Hematopoietic multipotent progenitor cell treated with erythropoietin and hydrocortisone succinate and interleukin-3 and kit ligand, for 17 days (in vitro differentiated cells): Measurements from ENCODE around the gene HES1.
"Not testable (repeated sequence)": the region's sequence is repeated elsewhere in the genome, so short reads cannot be mapped to it uniquely, and the experiment has no call there.

Experiments
- DNase-seq: peaks from one replicate; pipeline ENCODE4 v3.0.0-alpha.2; 2015; ENCODE audit warnings: low spot score

The HES1 gene

DNA sequence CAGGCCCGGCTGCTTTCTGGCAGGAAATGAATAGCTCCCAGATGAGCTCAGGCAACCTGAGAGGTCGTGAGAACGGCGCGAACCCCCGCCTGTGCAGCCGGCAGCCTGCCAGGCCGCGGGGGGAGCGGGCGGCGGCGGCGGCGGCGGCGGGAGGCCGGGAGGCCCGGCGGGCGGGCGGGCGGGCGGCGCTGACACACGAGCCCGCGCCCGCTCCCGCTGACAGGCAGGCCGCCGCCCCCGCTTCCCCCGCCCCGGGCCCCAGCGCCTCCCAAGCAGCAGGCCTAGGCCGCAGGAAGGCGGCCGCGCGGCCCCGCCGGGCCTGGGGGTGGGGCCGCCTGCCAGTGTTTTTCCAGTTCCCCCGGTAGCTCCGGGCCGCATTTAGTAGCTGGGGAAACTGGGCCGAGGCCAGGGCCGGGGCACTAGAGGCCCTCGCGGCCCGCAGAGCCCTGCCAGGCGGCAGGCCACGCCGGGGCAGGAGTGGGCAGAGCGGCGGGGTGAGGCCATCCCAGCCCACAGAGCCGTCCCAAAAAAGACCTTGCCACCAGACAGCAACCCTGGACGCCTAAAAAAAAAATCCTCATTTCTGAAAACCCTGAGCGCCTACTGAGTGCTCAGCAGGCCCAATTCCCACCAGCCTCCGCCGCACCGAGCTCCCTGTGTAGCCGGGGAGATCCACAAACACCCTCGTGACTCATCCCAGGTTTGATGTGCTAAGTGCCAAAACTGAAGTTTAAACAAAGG lies 5.6 kb downstream of the HES1 start:
- peak; percentile 26 for DNase-seq

DNA sequence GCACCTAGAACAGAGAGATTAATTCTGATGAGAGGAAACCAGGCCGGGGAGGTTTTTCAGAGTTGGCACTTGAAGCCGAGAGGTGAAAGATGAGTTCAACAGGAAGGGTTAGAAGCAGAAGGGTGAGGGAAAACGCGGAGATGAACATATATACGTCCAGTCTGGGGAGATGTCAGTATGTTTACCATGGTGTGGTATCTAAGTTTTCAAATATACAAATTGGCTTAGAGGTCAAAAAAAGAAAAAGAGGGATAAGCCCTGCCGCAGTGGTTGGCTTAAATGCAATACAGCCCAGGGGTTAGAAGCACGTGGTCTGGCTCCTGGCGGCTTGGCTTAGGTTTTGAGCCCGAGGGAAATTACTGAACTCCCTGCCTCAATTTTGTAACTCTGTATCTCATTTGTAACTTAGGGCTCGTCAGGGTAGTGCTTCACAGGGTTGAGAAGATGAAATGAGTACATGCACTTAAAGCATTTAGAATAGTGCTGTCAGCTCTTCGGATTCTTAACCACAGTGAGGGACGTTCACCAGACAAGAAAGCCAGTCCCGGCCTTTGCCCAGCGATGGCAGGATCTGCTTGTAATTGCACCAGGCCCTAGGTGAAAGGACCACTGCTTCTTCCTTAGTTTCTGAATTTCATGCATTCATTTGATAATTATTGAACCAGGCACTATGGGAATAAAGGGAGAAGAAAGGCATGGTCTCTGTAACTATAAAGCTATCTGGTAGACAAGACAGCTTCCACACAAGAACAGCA lies 6.4 kb downstream of the HES1 start:
- DNase-seq: no peak

DNA sequence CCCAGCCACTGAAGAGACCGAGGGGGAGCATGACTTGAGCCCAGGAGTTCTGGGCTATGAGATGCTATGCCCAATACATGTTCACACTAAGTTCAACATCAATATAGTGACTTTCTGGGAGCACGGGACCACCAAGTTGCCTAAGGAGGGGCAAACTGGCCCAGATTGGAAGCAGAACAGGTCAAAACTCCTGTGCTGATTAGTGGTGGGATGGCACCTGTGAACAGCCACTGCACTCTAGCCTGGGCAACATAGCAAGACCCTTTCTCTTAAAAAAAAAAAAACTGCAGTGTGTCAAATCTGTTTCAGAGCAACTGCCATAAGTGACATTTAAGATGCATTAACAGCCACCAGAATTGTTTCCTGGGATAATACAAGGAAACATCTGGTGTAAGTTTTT lies 9.8 kb downstream of the HES1 start:
- no peak for DNase-seq

DNA sequence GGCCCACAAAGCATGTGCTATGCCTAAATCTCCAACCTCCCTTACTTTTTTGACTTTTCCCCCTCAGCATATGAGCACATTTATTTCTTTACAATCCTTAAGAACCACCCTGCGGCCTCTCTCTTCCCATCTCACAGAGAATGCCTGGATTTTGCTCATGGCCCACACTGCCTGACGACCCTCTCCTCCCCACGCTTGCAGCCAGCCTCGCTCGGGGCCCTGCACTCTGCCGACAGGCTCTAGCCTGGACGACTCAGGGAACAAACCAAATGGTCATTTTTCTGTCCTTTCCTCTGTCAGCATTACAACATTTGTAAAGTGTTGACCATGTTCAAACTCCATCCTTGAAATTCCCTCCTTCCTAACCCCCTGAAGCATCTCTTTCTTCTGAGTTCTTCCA lies 11.7 kb downstream of the HES1 start:
- DNase-seq: no peak

DNA sequence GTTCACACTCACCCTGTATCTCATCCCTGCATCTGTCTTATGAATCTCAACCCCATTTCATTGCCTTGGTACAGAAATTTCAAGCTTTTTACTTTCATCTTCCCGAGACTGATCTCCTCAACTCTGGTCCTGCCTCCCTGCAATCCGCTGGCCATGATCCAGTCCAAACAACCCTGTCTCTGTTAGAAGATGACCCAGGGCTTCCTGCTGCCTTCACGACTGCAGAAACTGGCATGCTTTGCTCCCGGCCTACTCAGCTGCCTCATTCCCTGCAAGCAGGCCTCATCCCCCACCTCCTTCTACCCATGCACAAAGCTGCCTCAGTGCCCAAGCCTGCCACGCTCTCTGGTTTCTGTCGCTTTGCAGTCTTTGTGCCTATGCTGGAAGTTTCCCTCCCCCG lies 12.4 kb downstream of the HES1 start:
- no peak for DNase-seq

DNA sequence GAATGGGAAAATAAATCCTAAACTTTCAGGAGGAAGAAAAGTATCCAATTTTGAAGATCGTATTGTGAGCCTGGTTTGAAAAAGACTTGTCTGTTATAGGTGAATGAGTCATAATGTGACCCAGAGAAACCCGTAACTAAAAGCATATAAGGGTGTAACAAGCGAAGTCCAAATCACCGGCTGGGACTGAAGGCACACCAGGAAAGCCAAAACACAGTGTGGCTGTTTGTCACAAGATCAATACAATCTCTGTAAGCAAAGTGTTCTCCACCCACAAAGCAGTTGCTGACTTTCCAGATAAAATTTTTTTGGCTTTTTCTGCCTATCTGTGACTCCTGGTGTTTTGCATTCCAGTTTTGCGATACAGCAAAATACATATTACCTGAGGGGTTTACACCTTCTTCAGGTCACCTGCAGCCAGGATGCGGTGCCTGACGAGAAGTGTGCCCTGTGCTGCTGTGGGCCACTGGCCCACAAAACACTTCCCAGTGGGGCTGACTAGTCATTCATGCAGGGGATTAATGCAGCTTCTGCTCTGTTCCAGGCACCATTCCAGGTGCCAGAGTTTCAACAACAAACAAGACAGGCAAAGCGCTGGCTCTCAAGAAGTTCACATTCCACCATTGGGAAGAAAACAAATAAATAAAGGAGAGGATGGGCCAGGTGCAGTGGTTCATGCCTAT lies 14.4 kb downstream of the HES1 start:
- DNase-seq: no peak

DNA sequence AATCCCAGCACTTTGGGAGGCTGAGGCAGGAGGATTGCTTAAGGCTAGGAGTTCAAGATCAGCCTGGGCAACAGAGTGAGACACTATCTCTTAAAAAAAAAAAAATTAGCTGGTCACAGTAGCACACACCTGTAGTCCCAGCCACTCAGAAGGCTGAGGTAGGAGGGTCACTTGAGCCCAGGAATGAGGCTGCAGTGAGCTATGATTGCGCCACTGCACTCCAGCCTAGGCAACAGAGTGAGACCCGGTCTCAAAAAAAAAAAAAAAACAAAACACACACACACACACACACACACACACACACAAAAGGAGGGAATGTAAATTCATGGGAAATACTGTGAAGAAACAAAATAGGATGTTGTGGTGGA lies 15.0 kb downstream of the HES1 start:
- DNase-seq: not testable (repeated sequence)

DNA sequence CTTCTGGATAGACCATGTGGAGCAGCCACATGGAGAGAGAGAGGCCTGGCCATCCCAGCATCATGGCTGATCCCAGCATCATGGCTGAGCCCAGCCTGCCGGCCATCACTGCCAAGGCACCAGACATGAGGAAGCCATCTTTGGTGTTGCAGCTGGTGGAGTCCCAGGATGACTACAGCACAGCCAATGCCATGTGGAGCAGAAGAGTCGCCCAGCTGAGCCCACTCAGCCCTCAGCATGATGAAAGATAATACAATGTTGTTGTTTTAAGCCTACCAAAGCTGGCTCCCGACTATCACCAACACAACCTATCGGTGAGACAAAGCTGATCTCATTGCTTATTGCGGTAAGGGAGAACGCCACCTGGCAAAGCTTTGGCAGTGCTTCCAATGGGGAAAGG lies 18.4 kb downstream of the HES1 start:
- no peak for DNase-seq

DNA sequence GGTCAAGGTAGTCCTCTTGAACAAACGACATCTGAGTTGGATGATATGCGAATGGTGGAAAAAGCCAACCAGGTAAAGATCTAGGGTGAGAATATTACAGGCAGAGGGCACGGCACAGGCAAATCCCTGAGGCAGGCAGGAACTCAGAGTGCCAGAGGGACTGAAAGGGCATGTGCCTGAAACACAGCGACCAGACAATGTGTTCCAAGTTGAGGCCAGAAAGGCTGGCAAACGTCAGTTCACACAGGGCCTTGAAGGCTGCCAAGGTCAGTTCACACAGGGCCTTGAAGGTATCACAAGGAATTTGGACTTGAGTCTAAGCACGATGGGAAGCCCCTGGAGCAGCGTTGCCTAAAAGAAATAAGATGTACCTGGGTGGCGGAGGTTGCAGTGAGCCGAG lies 20.1 kb downstream of the HES1 start:
- no peak for DNase-seq

DNA sequence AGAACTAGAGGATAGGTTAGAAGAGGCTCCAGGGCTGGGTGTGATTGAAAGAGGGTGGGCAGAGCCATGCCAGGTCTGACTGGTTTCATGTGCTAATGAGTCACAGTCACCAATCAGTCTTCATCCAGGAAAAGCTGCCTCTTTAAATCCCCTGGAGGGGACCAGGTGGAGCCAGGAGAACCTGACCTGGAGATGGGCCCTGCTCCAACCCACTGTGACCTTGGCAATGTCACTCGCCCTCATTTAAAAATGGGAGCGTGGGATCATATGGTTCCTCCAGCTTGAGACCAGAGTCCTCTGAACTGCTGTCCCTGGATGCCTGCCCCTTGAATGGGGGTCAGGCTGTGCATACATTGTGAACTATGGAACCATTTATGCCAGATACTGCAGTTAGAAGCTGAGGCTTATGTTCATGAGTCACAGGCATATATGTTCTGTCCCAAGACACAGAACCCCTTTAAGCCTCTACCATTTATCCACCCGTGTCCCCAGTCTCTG lies 23.0 kb downstream of the HES1 start:
- DNase-seq: no peak

DNA sequence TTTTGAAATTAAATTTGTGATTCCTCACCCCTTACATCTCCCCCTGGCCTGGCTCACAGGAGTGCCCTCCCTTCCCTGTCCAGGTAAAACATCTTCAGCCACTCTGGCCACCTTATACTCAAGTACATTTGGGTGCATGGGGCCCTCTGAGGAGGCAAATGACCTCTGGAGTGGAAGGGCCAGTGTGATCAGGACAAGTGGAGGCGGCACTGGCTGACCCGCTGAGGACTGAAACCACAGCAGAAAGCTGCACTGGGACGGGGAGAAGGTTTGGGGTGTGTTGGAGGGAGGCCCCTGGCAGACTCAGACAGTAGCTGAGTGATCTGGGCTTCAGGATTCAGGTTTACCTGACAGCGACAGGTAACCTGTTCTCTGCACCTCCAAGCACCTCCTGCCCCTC lies 24.2 kb downstream of the HES1 start:
- DNase-seq: no peak

DNA sequence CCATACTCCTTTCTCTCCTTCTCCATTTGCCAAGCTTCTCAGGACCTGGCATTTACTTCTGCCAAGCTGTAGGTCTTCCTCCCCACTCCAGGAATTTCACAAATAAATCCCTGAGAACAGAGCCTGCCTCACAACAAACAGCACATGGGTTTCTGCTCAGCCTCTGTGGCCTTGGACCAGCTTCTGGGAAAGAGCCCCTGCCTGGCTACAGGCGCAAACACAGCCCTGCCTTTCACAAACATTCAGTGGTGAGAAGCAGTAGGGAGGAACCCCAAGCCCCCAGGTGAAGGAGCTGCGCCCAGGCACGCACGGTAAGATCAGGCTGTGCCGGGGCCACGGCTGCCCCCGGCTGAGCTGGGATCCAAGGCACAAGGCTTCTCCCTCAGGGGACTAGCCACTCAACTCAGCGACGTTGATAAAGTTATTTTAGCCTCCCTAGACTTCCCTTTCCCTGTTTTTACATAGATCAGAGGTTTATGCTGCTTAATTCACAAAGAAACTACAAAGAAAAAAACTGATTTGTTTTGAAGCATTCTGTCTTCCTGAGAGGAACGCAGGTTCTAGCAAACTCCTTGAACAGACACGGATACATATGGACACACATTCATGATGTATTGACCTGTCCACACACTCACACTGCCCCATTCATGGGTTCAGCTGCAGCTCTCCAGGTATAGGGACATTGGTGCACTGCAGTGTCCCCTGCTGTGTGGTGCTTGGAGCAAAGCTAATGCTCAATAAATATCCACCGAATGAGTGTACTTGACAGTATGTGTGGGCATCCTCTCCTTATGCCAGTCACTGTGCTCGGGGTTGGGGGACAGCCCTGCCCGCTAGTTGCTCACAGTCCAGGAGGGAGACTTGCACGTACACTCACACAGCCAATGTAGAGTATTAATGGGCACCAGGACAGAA lies 25.4 kb downstream of the HES1 start:
- no peak for DNase-seq

DNA sequence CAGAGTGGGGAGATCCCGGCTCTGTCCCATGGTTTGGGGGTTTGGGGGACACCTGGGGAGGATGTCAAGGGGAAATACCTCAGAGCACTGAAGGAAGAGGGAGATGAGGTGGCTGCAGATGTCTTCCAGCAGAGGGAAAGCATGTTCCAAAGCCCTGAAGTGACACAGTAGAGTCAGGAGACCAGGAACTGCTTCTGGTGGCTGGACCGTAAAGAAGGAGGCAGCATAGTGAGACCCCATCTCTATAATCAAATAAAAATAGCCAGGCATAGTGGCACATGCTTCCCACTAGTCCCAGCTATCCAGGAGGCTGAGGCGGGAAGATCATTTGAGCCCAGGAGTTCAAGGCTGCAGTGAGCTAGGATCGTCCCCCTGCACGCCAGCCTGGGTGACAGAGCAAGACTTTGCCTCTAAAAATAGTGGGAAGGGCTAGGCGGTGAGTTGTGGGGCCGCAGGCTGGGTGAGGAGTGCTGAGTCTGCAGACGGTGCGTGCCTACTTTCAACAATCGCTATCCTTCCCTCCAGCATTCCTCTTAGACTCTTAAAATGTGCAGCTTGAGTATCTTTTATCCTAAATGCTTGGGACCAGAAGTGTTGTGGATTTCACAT lies 26.2 kb downstream of the HES1 start:
- DNase-seq: no peak

DNA sequence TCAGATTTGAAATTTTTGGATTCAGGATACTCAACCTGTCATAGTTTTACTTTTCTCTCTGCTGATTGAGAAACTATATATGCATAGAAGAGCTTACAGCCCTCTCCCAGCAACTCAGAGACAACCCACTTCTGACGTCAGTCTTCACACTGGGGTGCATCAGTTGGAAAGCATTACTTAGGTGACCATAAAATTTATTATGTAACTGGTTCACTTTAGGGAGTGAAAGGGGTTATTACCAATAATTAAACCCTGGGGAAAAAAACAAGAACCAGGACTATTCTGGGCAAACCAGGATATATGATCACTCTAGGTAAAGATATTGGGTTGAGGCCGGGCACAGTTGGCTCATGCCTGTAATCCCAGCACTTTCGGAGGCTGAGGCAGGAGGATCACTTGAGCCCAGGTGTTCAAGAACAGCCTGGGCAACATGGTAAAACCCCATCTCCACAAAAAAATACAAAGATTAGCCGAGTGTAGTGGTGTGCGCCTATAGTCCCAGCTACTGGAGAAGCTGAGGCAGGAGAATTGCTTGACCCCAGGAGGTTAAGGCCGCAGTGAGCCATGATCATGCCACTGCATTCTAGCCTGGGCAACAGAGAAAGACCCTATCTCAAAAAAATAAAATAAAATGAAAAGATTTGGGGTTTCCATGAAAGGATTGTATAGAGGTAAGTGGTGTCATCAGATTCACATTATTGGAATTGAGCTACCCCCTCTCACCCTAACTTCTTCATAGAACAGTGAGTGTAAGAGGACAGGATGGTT lies 27.1 kb downstream of the HES1 start:
- no peak for DNase-seq

DNA sequence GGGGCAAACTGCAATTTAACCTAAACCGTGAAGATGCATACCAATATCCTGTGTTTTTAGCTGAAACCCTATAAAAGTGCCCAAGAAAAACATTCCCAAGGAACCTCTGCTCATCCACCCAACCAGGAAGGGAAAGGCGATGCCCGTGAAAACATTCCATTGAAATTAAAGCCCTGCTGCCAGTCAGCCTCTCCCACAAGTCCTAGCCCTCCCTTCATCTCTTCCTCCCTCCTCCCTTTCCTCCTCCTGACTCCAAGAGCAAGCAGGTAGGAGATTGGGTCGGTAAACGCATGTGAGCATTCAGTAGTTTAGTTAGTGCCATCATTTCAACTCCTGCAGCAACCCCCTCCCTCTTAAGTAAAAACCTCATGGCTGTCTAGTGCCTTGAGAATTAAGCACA lies 27.7 kb downstream of the HES1 start:
- no peak for DNase-seq

DNA sequence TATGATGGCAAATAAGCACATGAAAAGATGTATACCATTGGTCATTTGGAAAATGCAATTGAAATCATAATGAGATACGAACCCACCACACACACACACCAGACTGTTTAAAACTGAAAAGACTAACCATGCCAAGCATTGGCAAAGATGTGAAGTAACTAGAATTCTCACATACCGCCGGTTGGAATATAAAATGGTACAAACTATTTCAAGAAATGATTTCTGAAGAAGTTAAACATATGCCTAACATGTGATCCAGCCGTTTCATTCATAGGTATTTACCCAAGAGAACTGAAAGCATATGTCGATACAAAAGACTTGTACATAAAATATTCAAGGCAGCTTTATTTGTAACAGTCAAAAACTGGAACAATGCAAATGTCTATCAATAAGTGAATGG lies 28.9 kb downstream of the HES1 start:
- no peak for DNase-seq

DNA sequence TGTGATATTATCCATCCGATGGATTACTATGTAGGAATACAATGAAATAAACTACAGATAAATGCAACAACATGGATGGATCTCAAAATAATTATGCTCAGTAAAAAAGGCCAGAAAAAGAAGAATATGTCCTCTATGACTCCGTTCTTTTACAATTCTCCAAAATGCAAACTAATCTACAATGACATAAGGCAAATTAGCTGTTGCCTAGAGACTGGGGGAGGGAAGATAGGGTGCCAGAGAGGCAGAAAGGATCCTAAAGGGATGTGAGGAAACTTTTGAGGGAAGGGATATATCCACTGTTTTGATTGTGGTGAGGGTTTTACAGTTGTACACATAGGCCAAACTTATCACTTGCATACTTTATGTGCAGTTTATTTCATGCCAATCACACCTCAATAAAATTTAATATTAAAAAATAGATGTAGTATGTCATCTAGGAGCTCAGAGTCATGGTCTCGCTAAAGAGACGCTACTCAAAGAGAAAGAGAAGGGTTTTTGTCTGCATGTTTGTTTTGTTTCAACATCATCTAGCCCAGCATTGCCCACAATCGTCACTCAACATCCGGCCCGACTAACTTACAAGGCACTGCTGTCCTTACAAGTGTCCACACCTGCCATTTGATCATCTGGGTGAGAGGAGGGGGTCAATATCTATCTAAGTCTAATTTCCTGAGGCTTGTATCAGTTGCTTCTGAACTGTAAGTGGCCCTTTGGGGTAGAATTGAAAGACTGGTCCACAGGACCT lies 29.5 kb downstream of the HES1 start:
- no peak for DNase-seq

DNA sequence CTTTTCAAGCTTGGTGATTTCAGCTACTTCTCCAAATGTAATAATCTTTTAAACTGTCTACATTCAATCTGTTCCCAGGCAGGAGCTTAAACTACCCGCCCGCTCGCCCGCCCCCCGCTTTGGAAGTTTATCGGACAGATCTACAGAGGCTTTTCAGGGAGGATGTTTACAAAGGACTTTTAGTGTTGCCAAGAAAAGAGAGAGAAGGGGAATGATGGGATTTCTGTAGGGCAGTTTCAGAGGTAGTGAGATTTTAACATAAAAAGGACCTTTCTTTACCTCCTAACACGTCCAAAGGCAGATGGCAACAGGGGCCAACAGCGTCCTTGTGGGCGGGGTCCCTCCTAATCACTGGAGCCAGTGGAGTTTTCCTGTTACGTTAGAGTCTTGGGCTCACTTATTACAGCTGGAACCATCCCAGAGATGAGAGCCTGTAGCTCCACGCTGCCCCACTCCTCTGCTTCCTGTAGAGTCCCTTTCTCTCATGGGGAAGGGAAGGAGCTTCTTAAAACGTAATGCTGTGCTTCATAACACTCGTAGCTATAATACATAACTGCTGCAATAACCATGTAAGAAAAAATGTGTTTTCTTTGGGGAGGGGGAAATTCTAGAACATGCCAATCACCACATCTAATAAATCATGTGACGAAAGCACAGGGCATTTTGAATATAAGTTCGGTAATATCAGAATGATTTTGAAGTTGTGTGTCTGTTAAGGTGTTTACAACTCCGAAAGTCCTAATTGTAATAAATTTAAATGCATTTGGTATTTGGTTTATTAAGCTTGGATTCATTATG lies 30.9 kb downstream of the HES1 start:
- DNase-seq: no peak
